ENCODE data around the gene SLC7A14.

Gene SLC7A14

DNA sequence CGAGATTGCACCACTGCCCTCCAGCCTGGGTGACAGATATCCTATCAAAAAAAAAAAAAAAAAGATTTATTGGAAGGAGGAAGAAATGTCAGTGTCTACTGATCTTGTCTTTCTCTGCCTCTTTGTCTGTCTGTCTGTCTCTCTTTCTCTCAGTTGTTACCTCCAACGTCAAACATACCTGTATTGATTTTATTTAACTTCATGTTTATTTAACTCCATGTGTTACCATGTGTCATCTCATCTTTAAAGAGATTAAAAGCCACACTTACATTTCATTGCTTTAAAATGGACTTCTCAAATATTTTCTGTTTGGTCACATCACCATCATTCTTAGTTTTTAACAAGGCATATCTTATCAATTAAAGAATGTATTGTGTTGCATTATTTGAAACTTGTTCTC lies 157.8 kb downstream of the SLC7A14 start:
- no peak for DNase-seq (ENCODE audit: low read depth, low spot score)

- no peak for DNase-seq (ENCODE audit: low read depth, low spot score)
Measured at GRCh38 chr3:170426240-170426797, 159.6 kb downstream of the SLC7A14 start.

GRCh38 chr3:170425491-170426239 lies 160.2 kb downstream of the SLC7A14 start:
- DNase-seq (ENCODE audit: low read depth, low spot score) = no peak

DNA sequence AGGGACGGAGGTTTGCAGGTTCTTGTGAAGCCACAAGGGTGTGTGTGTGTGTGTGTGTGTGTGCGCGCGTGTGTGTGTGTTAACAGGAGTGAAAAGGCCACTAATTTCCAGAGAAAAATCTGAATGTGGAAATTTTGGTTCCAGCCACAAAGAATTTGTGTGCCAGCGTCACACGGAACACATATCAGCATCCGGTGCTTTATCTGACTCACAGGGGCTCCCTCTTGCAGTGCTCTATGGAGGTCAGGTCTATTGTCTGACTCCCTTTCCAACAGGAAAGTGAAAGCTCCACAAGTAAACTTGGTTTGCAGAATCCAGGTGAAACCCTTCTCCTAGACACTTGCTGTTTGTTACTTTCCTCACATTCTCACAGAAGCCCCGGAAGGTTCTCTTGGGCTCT lies 161.0 kb downstream of the SLC7A14 start:
- DNase-seq (ENCODE audit: low read depth, low spot score) = no peak

- no peak for DNase-seq (ENCODE audit: low read depth, low spot score)
Measured at GRCh38 chr3:170423001-170423615, 162.8 kb downstream of the SLC7A14 start.

- no peak for DNase-seq (ENCODE audit: low read depth, low spot score)
Measured at GRCh38 chr3:170421758-170422157, 164.1 kb downstream of the SLC7A14 start.

- DNase-seq (ENCODE audit: low read depth, low spot score) = no peak
Measured at GRCh38 chr3:170421111-170421641, 164.7 kb downstream of the SLC7A14 start.

GRCh38 chr3:170420307-170420821 lies 165.5 kb downstream of the SLC7A14 start:
- DNase-seq (ENCODE audit: low read depth, low spot score) = no peak

DNA sequence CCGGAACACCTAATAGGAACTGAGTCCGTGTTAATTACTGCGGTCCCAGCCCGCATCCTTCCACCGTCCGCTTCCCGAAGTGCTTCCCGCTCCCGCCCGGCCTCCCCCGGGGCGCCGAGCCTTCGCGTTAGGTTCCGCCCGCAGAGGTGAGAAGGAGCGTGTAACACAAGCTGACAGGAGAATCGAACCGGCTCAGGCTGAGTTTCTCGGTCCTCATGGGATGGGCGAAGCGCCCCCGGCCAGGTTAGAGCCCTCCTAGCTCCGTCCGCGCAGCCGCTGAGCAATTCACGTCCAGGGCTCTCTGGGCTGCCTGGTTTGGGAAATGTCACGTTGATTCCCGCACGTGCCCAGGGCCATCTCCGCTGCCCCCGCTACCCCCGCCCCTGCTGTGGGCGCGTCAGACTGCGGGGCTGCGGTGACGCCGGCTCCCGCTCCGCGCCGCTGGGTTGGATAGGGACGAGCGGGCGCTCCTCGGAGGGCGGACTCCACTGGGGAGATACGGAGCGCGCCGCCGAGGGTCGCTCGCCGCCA lies 166.3 kb downstream of the SLC7A14 start:
- no peak for DNase-seq (ENCODE audit: low read depth, low spot score)

- no peak for DNase-seq (ENCODE audit: low read depth, low spot score)
Measured at GRCh38 chr3:170418422-170419398, 167.2 kb downstream of the SLC7A14 start, which contains the start of gene CLDN11. CLDN11 (plus strand) TSS chr3:170418868; CDS start chr3:170419067, 199 bp downstream.

DNA sequence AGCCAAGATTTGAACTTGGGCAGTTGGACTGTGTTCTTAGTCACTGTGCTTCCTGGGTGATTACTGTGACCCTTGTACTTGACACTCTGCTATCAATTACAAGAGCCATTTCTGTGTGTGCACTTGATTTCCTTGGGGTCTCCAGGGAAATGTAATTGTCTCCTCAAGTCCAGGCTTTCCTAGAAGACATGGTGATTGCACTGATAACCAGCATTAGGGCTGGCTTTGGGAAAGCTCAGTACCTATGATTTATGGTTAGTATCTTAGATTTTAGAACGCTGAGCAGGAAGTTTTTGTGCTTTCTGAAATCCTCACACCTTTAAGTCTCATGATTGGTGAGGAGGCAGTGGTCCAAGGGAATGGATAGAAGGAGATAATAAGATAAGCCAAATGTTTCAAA lies 168.8 kb downstream of the SLC7A14 start:
- no peak for DNase-seq (ENCODE audit: low read depth, low spot score)

DNA sequence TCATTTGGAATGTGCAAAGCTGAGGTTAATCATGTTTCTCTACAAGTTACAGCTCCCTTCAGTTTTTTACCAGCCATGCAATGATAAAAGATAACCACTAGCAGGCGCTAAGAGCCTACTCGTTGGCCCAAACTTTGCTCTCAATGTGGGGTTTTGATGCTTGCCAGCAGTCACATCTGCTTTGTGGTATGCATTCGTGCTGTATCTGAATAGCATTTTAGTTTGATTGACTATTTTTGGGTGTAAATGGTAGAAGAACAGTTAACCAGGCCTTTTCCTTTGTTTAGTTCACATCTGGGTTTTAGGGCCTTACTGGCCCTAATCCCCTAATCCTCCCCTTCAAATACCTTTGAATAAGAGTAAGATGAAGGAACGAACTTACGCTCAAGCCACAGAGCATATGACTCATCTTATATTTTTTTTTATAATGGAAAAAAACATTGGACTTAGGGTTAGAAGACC lies 171.6 kb downstream of the SLC7A14 start:
- no peak for DNase-seq (ENCODE audit: low read depth, low spot score)

DNA sequence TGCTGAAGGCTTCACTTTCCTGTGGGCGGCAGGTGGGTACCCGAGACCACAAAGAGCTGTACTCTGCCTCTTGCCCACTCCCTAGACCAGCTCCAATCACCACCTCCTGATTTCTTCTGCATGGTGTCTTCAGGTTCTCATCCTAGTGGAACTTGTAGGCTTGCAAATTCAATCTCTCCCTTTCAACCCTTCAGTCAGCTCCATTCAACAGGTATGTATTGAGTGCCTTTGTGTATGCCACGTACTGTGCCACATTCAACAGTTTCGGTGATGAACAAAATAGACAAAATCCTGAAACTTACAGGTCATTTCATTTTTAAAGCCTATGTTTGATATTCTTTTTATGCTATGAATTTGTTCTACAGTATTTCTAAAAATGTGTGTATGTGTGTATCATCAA lies 172.6 kb downstream of the SLC7A14 start:
- DNase-seq (ENCODE audit: low read depth, low spot score) = no peak

DNA sequence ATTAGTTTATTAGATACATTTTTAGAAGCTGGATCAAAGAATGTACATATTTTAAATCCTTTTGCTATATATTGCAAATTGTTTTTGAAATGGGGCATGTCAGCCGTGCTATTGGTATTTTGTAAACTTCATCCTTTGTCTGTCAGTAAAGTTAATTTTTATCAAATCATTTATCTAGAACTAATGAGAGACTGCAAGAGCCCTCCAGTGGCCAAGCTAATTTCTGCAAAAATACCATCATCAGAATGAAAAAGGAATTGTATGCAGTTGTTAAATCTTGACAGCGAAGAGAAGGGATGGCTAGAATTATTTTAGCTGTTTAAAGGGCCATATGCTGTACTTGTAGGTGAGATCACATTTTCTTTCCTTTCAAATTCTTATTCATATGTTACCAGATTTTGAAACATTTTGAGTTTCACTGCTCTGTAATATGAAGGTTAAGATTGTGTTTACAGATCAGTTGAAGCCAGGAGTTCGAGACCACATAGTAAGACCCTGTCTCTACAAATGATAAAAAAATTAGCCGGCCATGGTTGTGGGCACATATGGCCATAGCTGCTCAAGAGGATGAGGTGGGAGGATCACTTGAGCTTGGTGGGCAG lies 175.3 kb downstream of the SLC7A14 start:
- DNase-seq (ENCODE audit: low read depth, low spot score) = no peak

Measured in activated CD4-positive, CD25-positive, alpha-beta regulatory T cell treated with anti-CD3 and anti-CD28 coated beads, Interleukin-2, amount 50 U/mL, for 16 hours (primary cell).